Measurements from ENCODE around the gene KIAA1217.
"Not testable (repeated sequence)": the region's sequence is repeated elsewhere in the genome, so short reads cannot be mapped to it uniquely, and the experiment has no call there.

Gene KIAA1217

DNA sequence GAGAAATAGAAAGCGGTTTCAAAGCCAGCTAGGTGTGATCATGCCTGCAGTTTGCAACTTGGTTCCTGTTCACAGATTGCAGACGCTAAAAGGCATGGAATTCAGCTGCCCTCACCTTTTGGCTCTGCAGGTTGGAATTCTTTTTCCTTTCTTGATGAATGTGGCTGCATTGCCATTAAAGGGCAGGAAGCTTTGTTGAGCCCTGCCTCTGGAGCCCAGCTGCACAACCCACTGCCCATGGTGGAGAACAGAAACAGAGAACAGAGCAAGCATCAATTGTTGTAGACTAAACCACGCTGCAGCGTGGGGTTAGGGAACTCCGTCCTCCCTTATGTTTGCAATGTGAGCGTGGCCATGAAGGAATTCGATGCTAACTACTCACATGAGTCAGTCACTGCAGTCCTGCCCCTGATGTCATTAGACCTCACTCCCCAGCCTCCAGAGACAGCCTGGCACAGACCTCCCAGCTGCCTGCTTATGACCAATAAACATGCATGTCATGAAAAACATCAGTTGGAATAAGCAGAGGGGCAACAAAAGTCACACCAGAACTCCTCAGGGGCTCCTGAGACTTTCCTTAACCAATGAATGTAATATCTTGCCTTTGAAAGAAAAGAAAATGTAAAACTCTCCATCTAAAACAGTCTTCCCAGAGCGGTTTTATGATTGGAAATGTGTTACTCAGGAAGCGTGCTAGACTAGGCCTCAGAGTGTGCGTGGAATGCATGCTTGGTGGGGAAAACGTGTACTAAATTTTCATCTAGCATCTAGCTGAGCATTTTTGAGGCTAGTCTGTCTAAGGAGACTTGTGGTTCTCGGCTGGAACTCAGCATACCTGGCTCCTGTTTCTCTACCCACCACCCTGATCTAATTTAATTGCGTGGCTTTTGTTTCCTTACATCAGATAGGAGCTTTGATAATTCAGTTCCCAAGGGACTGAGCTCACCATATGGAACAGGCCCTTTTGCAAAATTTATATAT lies 232.2 kb downstream of the KIAA1217 start:
- Histone ChIP-seq H4K20me1 (ENCODE audit: insufficient read depth, low read length) (no peaks in the 10 kb centered on the region), H3K9me3 (ENCODE audit: insufficient read depth, low read length, severe bottlenecking) (no peaks in the 10 kb centered on the region), H3K79me2 (ENCODE audit: insufficient read depth, low read length) (no peaks in the 10 kb centered on the region), H3K4me1 (ENCODE audit: insufficient read depth, low read length) (no peaks in the 10 kb centered on the region), H3K27me3 (ENCODE audit: insufficient read depth, low read length, poor library complexity) (no peaks in the 10 kb centered on the region), H3K4me2 (ENCODE audit: insufficient read depth, low read length) (no peak overlapping the region), H3K4me3 (ENCODE audit: low read depth in 1 of 2, low read length in 2 of 2) (no peak overlapping the region), H3K9ac (ENCODE audit: low read depth, low read length) (no peak overlapping the region), H3K36me3 (ENCODE audit: insufficient read depth, low read length) (no peaks in the 10 kb centered on the region), H3K27ac (ENCODE audit: low read length) (no peak overlapping the region), H2AFZ (ENCODE audit: low read depth, low read length) (no peak overlapping the region)
- TF ChIP-seq, protein P1, sequence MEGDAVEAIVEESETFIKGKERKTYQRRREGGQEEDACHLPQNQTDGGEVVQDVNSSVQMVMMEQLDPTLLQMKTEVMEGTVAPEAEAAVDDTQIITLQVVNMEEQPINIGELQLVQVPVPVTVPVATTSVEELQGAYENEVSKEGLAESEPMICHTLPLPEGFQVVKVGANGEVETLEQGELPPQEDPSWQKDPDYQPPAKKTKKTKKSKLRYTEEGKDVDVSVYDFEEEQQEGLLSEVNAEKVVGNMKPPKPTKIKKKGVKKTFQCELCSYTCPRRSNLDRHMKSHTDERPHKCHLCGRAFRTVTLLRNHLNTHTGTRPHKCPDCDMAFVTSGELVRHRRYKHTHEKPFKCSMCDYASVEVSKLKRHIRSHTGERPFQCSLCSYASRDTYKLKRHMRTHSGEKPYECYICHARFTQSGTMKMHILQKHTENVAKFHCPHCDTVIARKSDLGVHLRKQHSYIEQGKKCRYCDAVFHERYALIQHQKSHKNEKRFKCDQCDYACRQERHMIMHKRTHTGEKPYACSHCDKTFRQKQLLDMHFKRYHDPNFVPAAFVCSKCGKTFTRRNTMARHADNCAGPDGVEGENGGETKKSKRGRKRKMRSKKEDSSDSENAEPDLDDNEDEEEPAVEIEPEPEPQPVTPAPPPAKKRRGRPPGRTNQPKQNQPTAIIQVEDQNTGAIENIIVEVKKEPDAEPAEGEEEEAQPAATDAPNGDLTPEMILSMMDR (IDR thresholded peaks at IDR 0.05; ENCODE audit: borderline replicate concordance, extremely low read depth, low read length, poor library complexity, severe bottlenecking) = no peak
- no peak for TF ChIP-seq EZH2 (IDR thresholded peaks at IDR 0.05; ENCODE audit: borderline replicate concordance, low read depth, low read length, severe bottlenecking)
- ATAC-seq (ENCODE audit: insufficient read depth, low read depth) = no peak
- DNase-seq = no peak

DNA sequence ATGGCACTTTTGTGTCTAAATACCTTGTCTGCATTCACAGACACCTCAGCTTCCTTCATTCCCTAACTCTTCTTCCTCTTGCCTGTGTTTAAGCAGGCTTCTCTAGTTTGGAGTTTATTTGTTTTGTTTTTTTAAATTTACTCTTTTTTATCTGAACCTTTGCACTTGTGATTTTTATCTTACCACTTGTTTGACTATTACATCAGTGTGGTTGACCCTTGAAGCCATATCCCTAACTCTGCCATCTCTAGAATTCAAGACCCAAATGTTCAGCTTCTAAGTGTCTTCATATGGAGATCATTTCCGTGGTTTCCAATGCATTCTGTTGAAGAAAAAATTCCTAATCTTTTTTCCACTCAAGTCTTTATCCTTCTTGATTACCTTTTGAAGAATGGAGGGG lies 233.3 kb downstream of the KIAA1217 start:
- H3K36me3 ChIP-seq (ENCODE audit: insufficient read depth, low read length) = no peaks in the 10 kb centered on the region
- H3K9me3 ChIP-seq (ENCODE audit: insufficient read depth, low read length, severe bottlenecking) = no peaks in the 10 kb centered on the region
- H3K4me1 ChIP-seq (ENCODE audit: insufficient read depth, low read length) = no peaks in the 10 kb centered on the region
- H2AFZ ChIP-seq (ENCODE audit: low read depth, low read length) = no peak overlapping the region
- no peak overlapping the region for H3K27ac ChIP-seq (ENCODE audit: low read length)
- TF ChIP-seq, protein P1 (IDR thresholded peaks at IDR 0.05; ENCODE audit: borderline replicate concordance, extremely low read depth, low read length, poor library complexity, severe bottlenecking) = no peak
- TF ChIP-seq EZH2 (IDR thresholded peaks at IDR 0.05; ENCODE audit: borderline replicate concordance, low read depth, low read length, severe bottlenecking) = no peak
- no peaks in the 10 kb centered on the region for H3K27me3 ChIP-seq (ENCODE audit: insufficient read depth, low read length, poor library complexity)
- DNase-seq = no peak
- H3K4me2 ChIP-seq (ENCODE audit: insufficient read depth, low read length) = no peak overlapping the region
- no peaks in the 10 kb centered on the region for H3K79me2 ChIP-seq (ENCODE audit: insufficient read depth, low read length)
- no peaks in the 10 kb centered on the region for H4K20me1 ChIP-seq (ENCODE audit: insufficient read depth, low read length)
- no peak for ATAC-seq (ENCODE audit: insufficient read depth, low read depth)
- H3K4me3 ChIP-seq (ENCODE audit: low read depth in 1 of 2, low read length in 2 of 2) = no peak overlapping the region
- H3K9ac ChIP-seq (ENCODE audit: low read depth, low read length) = no peak overlapping the region

DNA sequence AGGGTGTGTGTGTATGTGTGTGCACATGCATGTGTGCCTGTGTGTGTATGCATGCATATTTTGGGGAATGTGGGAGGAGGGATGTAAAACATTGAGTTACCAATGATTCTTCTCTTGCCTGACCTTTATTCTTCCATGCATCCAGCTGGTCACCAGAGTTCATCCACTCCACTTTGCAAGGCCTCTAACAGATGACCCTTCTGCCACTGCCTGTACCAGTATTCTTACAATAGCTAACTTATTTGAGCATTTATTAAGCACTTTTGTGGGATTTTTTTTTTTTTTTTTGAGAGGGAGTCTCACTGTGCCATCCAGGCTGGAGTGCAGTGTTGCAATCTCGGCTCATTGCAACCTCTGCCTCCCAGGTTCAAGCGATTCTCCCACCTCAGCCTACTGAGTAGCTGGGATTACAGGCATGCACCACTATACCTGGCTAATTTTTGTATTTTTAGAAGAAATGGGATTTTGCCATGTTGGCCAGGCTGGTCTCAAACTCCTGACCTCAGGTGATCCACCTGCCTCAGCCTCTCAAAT lies 233.8 kb downstream of the KIAA1217 start:
- not testable (repeated sequence) for H2AFZ ChIP-seq (ENCODE audit: low read depth, low read length); ATAC-seq (ENCODE audit: insufficient read depth, low read depth); H3K4me1 ChIP-seq (ENCODE audit: insufficient read depth, low read length); H3K9me3 ChIP-seq (ENCODE audit: insufficient read depth, low read length, severe bottlenecking); H4K20me1 ChIP-seq (ENCODE audit: insufficient read depth, low read length); H3K27me3 ChIP-seq (ENCODE audit: insufficient read depth, low read length, poor library complexity); DNase-seq; H3K4me2 ChIP-seq (ENCODE audit: insufficient read depth, low read length); H3K27ac ChIP-seq (ENCODE audit: low read length); H3K4me3 ChIP-seq (ENCODE audit: low read depth in 1 of 2, low read length in 2 of 2); H3K9ac ChIP-seq (ENCODE audit: low read depth, low read length); H3K79me2 ChIP-seq (ENCODE audit: insufficient read depth, low read length); H3K36me3 ChIP-seq (ENCODE audit: insufficient read depth, low read length)

DNA sequence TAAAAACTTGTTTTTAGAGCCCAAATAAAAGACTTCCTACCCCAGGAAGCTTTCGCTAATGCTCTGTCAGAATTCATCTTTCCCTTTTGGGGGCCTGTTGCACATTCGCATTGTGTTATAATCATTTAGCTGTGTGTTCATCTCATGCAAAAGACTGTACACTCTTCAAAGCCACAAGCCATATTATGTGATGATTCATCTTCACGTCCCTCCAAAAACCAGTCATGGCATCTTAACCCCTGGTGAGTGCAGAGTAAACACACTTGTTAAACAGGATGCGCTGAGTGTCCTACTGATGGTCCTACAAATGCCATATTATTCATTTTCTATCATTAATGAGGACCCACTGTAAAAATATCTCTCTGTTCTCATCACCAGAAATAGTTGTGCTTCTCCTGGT lies 235.4 kb downstream of the KIAA1217 start:
- Histone ChIP-seq H3K9ac (ENCODE audit: low read depth, low read length) (no peak overlapping the region), H3K4me1 (ENCODE audit: insufficient read depth, low read length) (no peaks in the 10 kb centered on the region), H3K4me3 (ENCODE audit: low read depth in 1 of 2, low read length in 2 of 2) (no peak overlapping the region), H3K9me3 (ENCODE audit: insufficient read depth, low read length, severe bottlenecking) (no peaks in the 10 kb centered on the region), H4K20me1 (ENCODE audit: insufficient read depth, low read length) (no peaks in the 10 kb centered on the region), H3K27me3 (ENCODE audit: insufficient read depth, low read length, poor library complexity) (no peaks in the 10 kb centered on the region), H2AFZ (ENCODE audit: low read depth, low read length) (no peak overlapping the region), H3K36me3 (ENCODE audit: insufficient read depth, low read length) (no peaks in the 10 kb centered on the region), H3K27ac (ENCODE audit: low read length) (no peak overlapping the region), H3K79me2 (ENCODE audit: insufficient read depth, low read length) (no peaks in the 10 kb centered on the region), H3K4me2 (ENCODE audit: insufficient read depth, low read length) (no peak overlapping the region)
- DNase-seq = no peak
- ATAC-seq (ENCODE audit: insufficient read depth, low read depth) = no peak
- no peak for TF ChIP-seq EZH2 (IDR thresholded peaks at IDR 0.05; ENCODE audit: borderline replicate concordance, low read depth, low read length, severe bottlenecking)
- TF ChIP-seq, protein P1 (IDR thresholded peaks at IDR 0.05; ENCODE audit: borderline replicate concordance, extremely low read depth, low read length, poor library complexity, severe bottlenecking) = no peak

DNA sequence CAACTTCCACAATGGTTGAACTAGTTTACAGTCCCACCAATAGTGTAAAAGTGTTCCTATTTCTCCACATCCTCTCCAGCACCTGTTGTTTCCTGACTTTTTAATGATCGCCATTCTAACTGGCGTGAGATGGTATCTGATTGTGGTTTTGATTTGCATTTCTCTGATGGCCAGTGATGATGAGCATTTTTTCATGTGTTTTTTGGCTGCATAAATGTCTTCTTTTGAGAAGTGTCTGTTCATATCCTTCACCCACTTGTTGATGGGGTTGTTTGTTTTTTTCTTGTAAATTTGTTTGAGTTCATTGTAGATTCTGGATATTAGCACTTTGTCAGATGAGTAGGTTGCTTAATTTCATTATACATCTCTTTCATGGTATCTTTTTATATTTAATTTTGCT lies 237.0 kb downstream of the KIAA1217 start:
- H3K27me3 ChIP-seq (ENCODE audit: insufficient read depth, low read length, poor library complexity); H3K4me2 ChIP-seq (ENCODE audit: insufficient read depth, low read length); H3K9ac ChIP-seq (ENCODE audit: low read depth, low read length); H3K79me2 ChIP-seq (ENCODE audit: insufficient read depth, low read length); H2AFZ ChIP-seq (ENCODE audit: low read depth, low read length); H3K36me3 ChIP-seq (ENCODE audit: insufficient read depth, low read length); H3K9me3 ChIP-seq (ENCODE audit: insufficient read depth, low read length, severe bottlenecking); H3K4me1 ChIP-seq (ENCODE audit: insufficient read depth, low read length); H4K20me1 ChIP-seq (ENCODE audit: insufficient read depth, low read length); H3K27ac ChIP-seq (ENCODE audit: low read length); ATAC-seq (ENCODE audit: insufficient read depth, low read depth); H3K4me3 ChIP-seq (ENCODE audit: low read depth in 1 of 2, low read length in 2 of 2); DNase-seq: not testable (repeated sequence)
